CD4-positive, alpha-beta T cell (primary cell): ENCODE data around the gene FGR. TPM values are rescaled to one million over a fixed set of nuclear protein-coding genes. Genes with fewer than 3 reads are reported as not detected.
A peak's percentile ranks its signal among the peaks of the same experiment; 100 is the strongest.

Source experiments
- ATAC-seq: fragments of 200-7000 bp; cut with Tn5 transposase; one replicate; pipeline ENCODE4 v1.10.0; 2022; ENCODE audit warnings: mild to moderate bottlenecking; ENCODE audit not compliant: poor library complexity
- CTCF ChIA-PET: fragments of 350-600 bp; sonication (Branson Sonifier 250); formaldehyde crosslinking; loops from one replicate; lab custom pipeline; 2021; ENCODE audit warnings: antibody characterized with exemption, inconsistent platforms; lab: Charles Lee
- POLR2A ChIA-PET: fragments of 350-600 bp; sonication (Branson Sonifier 250); formaldehyde crosslinking; loops from one replicate; lab custom pipeline; 2021; ENCODE audit warnings: antibody characterized with exemption, inconsistent platforms; lab: Charles Lee
- DNase-seq, 14 experiments: peaks; one replicate each; pipeline ENCODE4 v3.0.0-alpha.2; 2013 to 2020; ENCODE audit warnings: mixed read lengths in 2 of 14
- H3K27ac ChIP-seq, 2 donors: one replicate each; pipeline versions ENCODE4 v1.5.1 to v1.7.0; 2013; ENCODE audit warnings: low read length in 2 of 2, low read depth in 1 of 2, mild to moderate bottlenecking in 1 of 2
- H3K27me3 ChIP-seq, 2 experiments: 1 replicate in 1 of 2; 2 replicates in 1 of 2; pipeline versions ENCODE4 v1.6.1 to v1.7.0; 2013; ENCODE audit warnings: low read length in 2 of 2, control low read depth in 1 of 2, mild to moderate bottlenecking in 1 of 2, moderate library complexity in 1 of 2; ENCODE audit not compliant: insufficient read depth in 2 of 2, control insufficient read depth in 1 of 2
- H3K36me3 ChIP-seq: one replicate; pipeline ENCODE4 v1.6.1; 2013; ENCODE audit warnings: low read length, control low read depth; ENCODE audit not compliant: insufficient read depth
- H3K4me1 ChIP-seq: one replicate; pipeline ENCODE4 v1.6.1; 2013; ENCODE audit warnings: low read length, control low read depth; ENCODE audit not compliant: insufficient read depth
- H3K4me3 ChIP-seq: one replicate; pipeline ENCODE4 v1.5.1; 2013; ENCODE audit warnings: mild to moderate bottlenecking, low read length, moderate library complexity
- H3K9me3 ChIP-seq, 2 experiments: 1 replicate in 1 of 2; 2 replicates in 1 of 2; pipeline versions ENCODE4 v1.6.1 to v1.7.0; 2013; ENCODE audit warnings: low read length in 2 of 2, mild to moderate bottlenecking in 2 of 2, control low read depth in 1 of 2, moderate library complexity in 1 of 2; ENCODE audit not compliant: control insufficient read depth in 1 of 2, insufficient read depth in 1 of 2
- H3K27ac Mint-ChIP-seq: one replicate; pipeline ENCODE4 v1.8.0; 2020; ENCODE audit warnings: mixed read lengths
- H3K27me3 Mint-ChIP-seq: one replicate; pipeline ENCODE4 v1.8.0; 2021; ENCODE audit warnings: mixed read lengths
- H3K36me3 Mint-ChIP-seq: one replicate; pipeline ENCODE4 v1.8.0; 2021; ENCODE audit warnings: low read depth, mixed read lengths
- H3K4me1 Mint-ChIP-seq: one replicate; pipeline ENCODE4 v1.8.0; 2021; ENCODE audit warnings: low read depth, mixed read lengths
- H3K4me3 Mint-ChIP-seq: one replicate; pipeline ENCODE4 v1.8.0; 2020; ENCODE audit warnings: mild to moderate bottlenecking, mixed read lengths
- H3K9me3 Mint-ChIP-seq: one replicate; pipeline ENCODE4 v1.8.0; 2020; ENCODE audit warnings: mixed read lengths
- intact Hi-C, 2 experiments: fragments of 100-400 bp; cut with DNase I in 1 of 2; cut with micrococcal nuclease in 1 of 2; formaldehyde crosslinking; loops; one replicate each; pipeline versions ENCODE4 v1.15.1 to v1.9.0; 2023 to 2025; cut with DNase I, micrococcal nuclease
- total RNA-seq, 174 experiments: library from RNA in 2 of 174; stranded (reverse) in 2 of 174; gene quantifications; one replicate each; pipeline ENCODE4 v1.2.3 and lab custom pipeline; 2021 to 2026
- TF ChIP-seq, protein P1 (sequence below): fragments of 200-600 bp; IDR thresholded peaks from one replicate; pipeline ENCODE4 v1.8.0; 2022; ENCODE audit warnings: antibody characterized with exemption, mild to moderate bottlenecking

The FGR gene
- total RNA-seq, 2 experiments from 2014 or later, result 3.0 to 3.2 TPM

DNA sequence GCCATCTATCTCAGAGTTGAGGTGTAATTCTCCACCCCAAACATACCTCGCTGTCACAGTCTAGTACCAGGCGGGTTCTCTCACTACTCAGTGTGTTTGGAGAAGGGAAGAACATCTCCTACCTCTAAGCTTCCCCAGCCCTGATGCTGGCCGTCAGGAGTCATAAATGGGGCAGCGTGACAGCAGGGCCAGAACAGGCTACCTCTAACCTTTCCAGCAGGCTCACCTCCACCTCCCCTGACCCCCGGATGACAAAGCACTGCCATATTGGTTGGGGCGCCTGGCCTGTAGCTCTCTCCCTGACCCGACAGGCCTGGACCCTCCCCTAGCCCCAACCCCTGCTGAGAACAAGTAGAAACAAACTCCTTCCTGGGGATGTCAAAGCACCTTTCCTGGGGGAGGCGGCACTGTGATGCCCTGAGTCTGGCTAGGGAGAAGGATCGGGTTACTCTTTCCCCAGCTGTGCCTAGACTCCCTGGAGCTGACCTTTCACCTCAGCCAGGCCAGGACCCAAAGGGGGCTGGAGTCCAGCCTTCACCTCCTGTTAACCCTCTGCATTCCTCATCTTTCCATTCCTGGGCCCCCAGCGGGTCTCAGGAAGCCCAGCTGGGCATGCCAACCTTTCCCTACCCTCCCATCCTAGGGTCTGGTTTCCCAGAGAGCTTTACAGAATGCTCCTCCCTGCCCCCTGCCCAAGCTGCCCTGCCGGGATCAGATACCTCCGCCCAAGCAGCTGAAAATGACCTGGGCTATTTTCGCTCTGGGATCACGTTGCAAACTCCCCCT lies 65.3 kb downstream of the FGR start:
- peak overlapping the region; percentile 49 to 62 for H3K27ac ChIP-seq
- CTCF ChIA-PET, result interaction anchor here (1.0 to 6.3 kb wide), 10 partner anchors 10 to 269 kb away, joined by 3 to 72 read pairs (median 4); partner anchors contain the start of genes AHDC1 and FAM76A
- H3K27me3 ChIP-seq, result no peaks in the 10 kb centered on the region
- POLR2A ChIA-PET, result interaction anchor here (1.0 to 2.6 kb wide), 6 partner anchors 13 to 1012 kb away, joined by 3 to 9 read pairs (median 4); partner anchors contain the start of gene AHDC1
- intact Hi-C loops, result loop anchor here in 1 of 2 experiments (2.0 to 5.0 kb wide), 2 partner anchors 47 to 93 kb away; no protein-coding TSS in a partner anchor
- Mint-ChIP-seq H3K4me3 (peak overlapping the region; percentile 67), H3K27ac (peak overlapping the region; percentile 34), H3K4me1 (peaks cover 59% of the 10 kb centered on the region), H3K9me3 (no peaks in the 10 kb centered on the region), H3K36me3 (no peaks in the 10 kb centered on the region), H3K27me3 (no peaks in the 10 kb centered on the region)
- ATAC-seq, result no peak
- no peaks in the 10 kb centered on the region for H3K9me3 ChIP-seq
- no peak overlapping the region for H3K4me3 ChIP-seq
- peak in 1 of 14 experiments; percentile 41 for DNase-seq
- TF ChIP-seq, protein P1, sequence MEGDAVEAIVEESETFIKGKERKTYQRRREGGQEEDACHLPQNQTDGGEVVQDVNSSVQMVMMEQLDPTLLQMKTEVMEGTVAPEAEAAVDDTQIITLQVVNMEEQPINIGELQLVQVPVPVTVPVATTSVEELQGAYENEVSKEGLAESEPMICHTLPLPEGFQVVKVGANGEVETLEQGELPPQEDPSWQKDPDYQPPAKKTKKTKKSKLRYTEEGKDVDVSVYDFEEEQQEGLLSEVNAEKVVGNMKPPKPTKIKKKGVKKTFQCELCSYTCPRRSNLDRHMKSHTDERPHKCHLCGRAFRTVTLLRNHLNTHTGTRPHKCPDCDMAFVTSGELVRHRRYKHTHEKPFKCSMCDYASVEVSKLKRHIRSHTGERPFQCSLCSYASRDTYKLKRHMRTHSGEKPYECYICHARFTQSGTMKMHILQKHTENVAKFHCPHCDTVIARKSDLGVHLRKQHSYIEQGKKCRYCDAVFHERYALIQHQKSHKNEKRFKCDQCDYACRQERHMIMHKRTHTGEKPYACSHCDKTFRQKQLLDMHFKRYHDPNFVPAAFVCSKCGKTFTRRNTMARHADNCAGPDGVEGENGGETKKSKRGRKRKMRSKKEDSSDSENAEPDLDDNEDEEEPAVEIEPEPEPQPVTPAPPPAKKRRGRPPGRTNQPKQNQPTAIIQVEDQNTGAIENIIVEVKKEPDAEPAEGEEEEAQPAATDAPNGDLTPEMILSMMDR, result no peak
- peaks cover 33% of the 10 kb centered on the region for H3K4me1 ChIP-seq
- H3K36me3 ChIP-seq, result no peaks in the 10 kb centered on the region

DNA sequence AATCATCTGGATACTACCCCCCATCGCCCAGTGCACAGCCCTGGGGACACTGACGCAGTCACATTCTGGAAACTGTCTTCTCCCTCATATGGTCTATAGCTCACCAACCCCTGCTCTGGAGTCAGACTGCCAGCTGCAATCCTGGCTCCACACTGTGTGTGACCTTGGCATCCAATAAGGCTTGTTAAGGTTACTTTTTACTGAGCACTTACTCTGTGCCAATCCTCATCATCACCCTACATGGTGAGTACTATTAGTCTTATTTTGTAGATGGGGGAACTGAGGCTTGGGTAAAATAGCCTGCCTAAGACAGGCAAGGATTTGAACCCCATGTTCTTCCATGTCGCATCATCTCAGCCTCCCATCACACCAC lies 65.9 kb downstream of the FGR start:
- H3K36me3 ChIP-seq, result no peaks in the 10 kb centered on the region
- H3K9me3 ChIP-seq, result no peaks in the 10 kb centered on the region
- ATAC-seq, result peak; percentile 3
- no peaks in the 10 kb centered on the region for H3K36me3 Mint-ChIP-seq
- peaks cover 60% of the 10 kb centered on the region for H3K4me1 Mint-ChIP-seq
- H3K9me3 Mint-ChIP-seq, result no peaks in the 10 kb centered on the region
- H3K4me3 Mint-ChIP-seq, result peak overlapping the region; percentile 67
- H3K27me3 ChIP-seq, result no peaks in the 10 kb centered on the region
- TF ChIP-seq, protein P1, result no peak
- peak overlapping the region; percentile 46 for H3K4me3 ChIP-seq
- ChIA-PET CTCF (interaction anchor here (0.5 to 6.3 kb wide), 21 partner anchors 11 to 335 kb away, joined by 3 to 72 read pairs (median 4); partner anchors contain the start of genes AHDC1, FAM76A, MAP3K6 and WASF2), POLR2A (interaction anchor here (1.0 to 2.6 kb wide), 11 partner anchors 13 to 1012 kb away, joined by 3 to 9 read pairs (median 5); partner anchors contain the start of genes AHDC1 and WASF2)
- H3K27ac ChIP-seq, result peak overlapping the region; percentile 49 to 62
- DNase-seq, result peak in 2 of 14 experiments; percentile 13 to 49
- H3K4me1 ChIP-seq, result peaks cover 30% of the 10 kb centered on the region
- H3K27me3 Mint-ChIP-seq, result no peaks in the 10 kb centered on the region
- intact Hi-C loops, result loop anchor here in 1 of 2 experiments (2.0 to 5.0 kb wide), 2 partner anchors 47 to 94 kb away; no protein-coding TSS in a partner anchor
- peak overlapping the region; percentile 34 for H3K27ac Mint-ChIP-seq

DNA sequence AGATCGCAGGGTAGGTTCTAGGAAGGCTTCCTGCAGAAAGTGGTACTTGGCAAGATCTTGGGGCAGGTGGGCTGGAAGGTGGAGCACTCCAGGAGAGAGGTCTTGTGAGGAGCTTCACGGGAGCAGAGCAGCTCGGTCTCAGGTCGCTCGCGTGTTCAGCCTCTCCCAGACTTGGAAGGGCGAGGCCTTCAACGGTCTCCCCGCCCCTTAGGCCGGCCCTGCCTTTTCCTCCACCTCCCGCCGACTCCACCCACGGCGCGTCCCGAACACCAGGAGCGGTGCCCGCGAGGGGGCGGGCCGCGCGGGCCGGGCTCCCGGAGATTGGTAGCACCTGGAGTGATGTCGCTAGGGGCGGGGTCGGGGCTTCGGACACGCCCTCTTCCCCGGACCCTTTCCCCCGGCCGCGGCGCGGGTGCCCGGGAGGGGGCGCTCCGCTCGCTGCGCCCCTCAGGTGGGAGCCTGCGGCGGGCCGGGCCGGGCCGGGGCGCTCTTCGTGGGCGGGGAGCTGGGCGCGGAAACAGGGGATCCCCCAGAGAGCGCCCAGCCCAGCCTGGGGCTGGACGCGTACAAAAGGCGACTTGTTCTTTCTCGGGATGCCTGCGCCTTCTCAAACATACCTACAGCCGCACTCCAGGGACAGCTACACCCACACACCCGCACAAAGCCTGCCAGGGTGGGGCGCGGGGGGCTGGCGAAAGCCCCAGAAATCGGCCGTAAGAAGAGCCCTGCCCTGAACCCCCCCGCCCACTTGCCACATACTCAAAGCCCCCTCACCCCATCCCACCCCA lies 66.5 kb downstream of the FGR start:
- Histone ChIP-seq H3K4me1 (peaks cover 31% of the 10 kb centered on the region), H3K36me3 (no peaks in the 10 kb centered on the region), H3K27me3 (no peaks in the 10 kb centered on the region), H3K9me3 (no peaks in the 10 kb centered on the region), H3K27ac (peak overlapping the region; percentile 49 to 62), H3K4me3 (peak overlapping the region; percentile 46)
- H3K9me3 Mint-ChIP-seq, result no peaks in the 10 kb centered on the region
- no peaks in the 10 kb centered on the region for H3K27me3 Mint-ChIP-seq
- peaks cover 60% of the 10 kb centered on the region for H3K4me1 Mint-ChIP-seq
- ChIA-PET POLR2A (interaction anchor here (0.7 to 2.6 kb wide), 14 partner anchors 12 to 1013 kb away, joined by 3 to 9 read pairs (median 4); partner anchors contain the start of genes AHDC1 and WASF2), CTCF (interaction anchor here (0.5 to 6.3 kb wide), 23 partner anchors 11 to 334 kb away, joined by 3 to 72 read pairs (median 3); partner anchors contain the start of genes AHDC1, FAM76A, MAP3K6 and WASF2)
- peak overlapping the region; percentile 74 for H3K27ac Mint-ChIP-seq
- intact Hi-C loops, result loop anchor here (1.0 to 5.0 kb wide), 3 partner anchors 36 to 94 kb away; partner anchors contain the start of gene AHDC1 (in 1 of the 2)
- ATAC-seq (peak; percentile 91), DNase-seq (peak; percentile 84 to 98 (median 92))
- TF ChIP-seq, protein P1, result peak; percentile 68
- peak overlapping the region; percentile 67 for H3K4me3 Mint-ChIP-seq
- H3K36me3 Mint-ChIP-seq, result no peaks in the 10 kb centered on the region
